ENCODE measurements around the gene TRPV5.

The TRPV5 gene

DNA sequence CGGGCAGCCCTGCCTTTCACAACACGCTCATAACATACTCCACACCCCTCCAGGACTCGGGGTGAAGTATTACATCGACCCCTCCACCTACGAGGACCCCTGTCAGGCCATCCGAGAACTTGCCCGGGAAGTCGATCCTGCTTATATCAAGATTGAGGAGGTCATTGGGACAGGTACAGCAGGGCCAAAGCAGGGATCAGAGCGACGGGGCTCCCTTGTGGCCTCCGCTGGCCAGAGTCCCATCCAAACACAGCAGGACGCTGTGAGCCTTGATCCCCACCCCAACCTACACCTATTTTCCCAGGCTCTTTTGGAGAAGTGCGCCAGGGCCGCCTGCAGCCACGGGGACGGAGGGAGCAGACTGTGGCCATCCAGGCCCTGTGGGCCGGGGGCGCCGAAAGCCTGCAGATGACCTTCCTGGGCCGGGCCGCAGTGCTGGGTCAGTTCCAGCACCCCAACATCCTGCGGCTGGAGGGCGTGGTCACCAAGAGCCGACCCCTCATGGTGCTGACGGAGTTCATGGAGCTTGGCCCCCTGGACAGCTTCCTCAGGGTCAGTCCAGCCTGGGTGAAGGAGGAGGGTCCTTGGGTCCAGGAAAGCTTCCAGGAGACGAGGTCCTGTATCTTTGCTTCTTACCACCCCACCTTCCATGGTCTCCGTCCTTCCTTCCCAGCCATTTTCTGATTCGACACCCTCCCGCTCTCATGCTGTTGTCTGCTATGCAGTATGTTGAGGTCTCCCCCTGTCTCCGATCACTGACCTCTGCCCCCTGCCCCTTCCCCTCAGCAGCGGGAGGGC is 65.2 kb downstream of the TRPV5 start:
- no CpG with 5 or more reads among the region's 31 CpGs for WGBS, 2 donors (ENCODE audit: extremely low coverage in 2 of 2, insufficient read length in 2 of 2, insufficient replicate concordance in 1 of 2)
- Histone ChIP-seq H3K4me1 (ENCODE audit: control insufficient read depth in 2 of 2, insufficient read depth in 1 of 2, low read depth in 1 of 2, low read length in 2 of 2) (peaks cover 0 to under 1% of the 10 kb centered on the region in 2 donors), H3K9ac (ENCODE audit: low read depth, low read length, poor library complexity) (no peak overlapping the region), H3K9me3 (replicated peaks in 1 of 2; ENCODE audit: control insufficient read depth in 2 of 2, insufficient read depth in 1 of 2, low read depth in 1 of 2, low read length in 2 of 2) (peaks cover 0 to 2% of the 10 kb centered on the region in 2 donors), H3K18ac (ENCODE audit: low read length) (peak overlapping the region; percentile 23), H2BK120ac (ENCODE audit: low read depth, low read length) (no peak overlapping the region), H3K27me3 (ENCODE audit: control insufficient read depth in 3 of 3, insufficient read depth in 3 of 3, low read depth in 1 of 3, low read length in 3 of 3) (no peaks in the 10 kb centered on the region), H2BK15ac (ENCODE audit: low read length) (no peak overlapping the region), H2BK5ac (ENCODE audit: low read length) (no peak overlapping the region), H2AFZ (ENCODE audit: low read length) (no peak overlapping the region), H3K36me3 (replicated peaks in 1 of 2; ENCODE audit: control insufficient read depth in 2 of 2, insufficient read depth in 2 of 2, low read length in 2 of 2) (no peaks in the 10 kb centered on the region), H2AK5ac (ENCODE audit: low read depth, low read length) (peak overlapping the region; percentile 21), H2BK12ac (ENCODE audit: low read length) (peak overlapping the region; percentile 46), H3K4me2 (ENCODE audit: insufficient read depth, low read length, poor library complexity, severe bottlenecking) (no peak overlapping the region), H3K4me3 (ENCODE audit: low read length in 2 of 2) (no peak overlapping the region), H3K27ac (replicated peaks; ENCODE audit: low read length) (no peak overlapping the region), H3K79me1 (ENCODE audit: low read depth, low read length) (peaks cover 2% of the 10 kb centered on the region), H3K4ac (ENCODE audit: low read length) (no peak overlapping the region), H4K8ac (ENCODE audit: low read depth, low read length) (no peak overlapping the region), H4K91ac (ENCODE audit: low read depth, low read length, poor library complexity) (peak overlapping the region; percentile 20), H3K23ac (ENCODE audit: low read depth, low read length, poor library complexity) (no peak overlapping the region), H3K14ac (ENCODE audit: low read length) (no peak overlapping the region)
- no peak for DNase-seq (ENCODE audit: low spot score)

DNA sequence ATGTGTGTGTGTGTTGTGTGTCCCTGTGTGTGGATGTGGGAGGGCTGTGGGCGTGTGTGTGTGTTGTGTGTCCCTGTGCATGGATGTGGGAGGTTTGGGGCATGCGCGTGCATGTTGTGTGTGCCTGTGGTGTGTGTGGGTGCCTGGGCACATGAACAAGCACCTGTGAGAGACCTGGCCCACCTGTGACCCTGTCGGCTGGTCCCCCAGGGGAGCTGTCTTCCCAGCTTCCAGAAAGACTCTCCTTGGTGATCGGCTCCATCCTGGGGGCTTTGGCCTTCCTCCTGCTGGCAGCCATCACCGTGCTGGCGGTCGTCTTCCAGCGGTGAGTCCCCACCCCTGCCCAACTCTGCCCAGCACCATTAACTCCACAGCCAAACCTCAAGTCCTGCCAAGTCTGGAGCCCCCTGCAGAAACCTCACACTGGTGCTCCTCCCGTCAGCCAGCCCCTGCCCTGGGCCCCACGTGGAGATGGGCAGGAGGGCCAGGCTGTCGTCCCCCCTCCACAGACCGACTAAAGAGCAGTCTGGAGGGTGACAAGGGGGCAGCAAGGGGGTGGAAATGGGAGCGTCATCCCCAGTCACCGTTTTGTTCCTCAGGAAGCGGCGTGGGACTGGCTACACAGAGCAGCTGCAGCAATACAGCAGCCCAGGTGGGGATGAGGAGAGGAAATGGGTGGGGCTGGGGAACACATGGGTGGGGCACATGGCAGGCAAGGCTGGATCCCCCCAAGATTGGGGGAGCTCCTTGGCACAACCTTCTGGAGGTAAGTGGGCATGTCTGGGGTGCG is 66.0 kb downstream of the TRPV5 start:
- H3K4ac ChIP-seq (ENCODE audit: low read length), result no peak overlapping the region
- H3K27ac ChIP-seq (replicated peaks; ENCODE audit: low read length), result no peak overlapping the region
- peaks cover 2% of the 10 kb centered on the region for H3K79me1 ChIP-seq (ENCODE audit: low read depth, low read length)
- H3K4me2 ChIP-seq (ENCODE audit: insufficient read depth, low read length, poor library complexity, severe bottlenecking), result no peak overlapping the region
- no peaks in the 10 kb centered on the region for H3K27me3 ChIP-seq (ENCODE audit: control insufficient read depth in 3 of 3, insufficient read depth in 3 of 3, low read depth in 1 of 3, low read length in 3 of 3)
- no peak overlapping the region for H3K4me3 ChIP-seq (ENCODE audit: low read length in 2 of 2)
- H3K14ac ChIP-seq (ENCODE audit: low read length), result no peak overlapping the region
- H2BK5ac ChIP-seq (ENCODE audit: low read length), result no peak overlapping the region
- no peaks in the 10 kb centered on the region for H3K4me1 ChIP-seq (ENCODE audit: control insufficient read depth in 2 of 2, insufficient read depth in 1 of 2, low read depth in 1 of 2, low read length in 2 of 2)
- no peak overlapping the region for H2BK12ac ChIP-seq (ENCODE audit: low read length)
- no peaks in the 10 kb centered on the region for H3K9me3 ChIP-seq (replicated peaks in 1 of 2; ENCODE audit: control insufficient read depth in 2 of 2, insufficient read depth in 1 of 2, low read depth in 1 of 2, low read length in 2 of 2)
- H2AFZ ChIP-seq (ENCODE audit: low read length), result no peak overlapping the region
- no peak overlapping the region for H4K91ac ChIP-seq (ENCODE audit: low read depth, low read length, poor library complexity)
- no peak overlapping the region for H2BK15ac ChIP-seq (ENCODE audit: low read length)
- H2AK5ac ChIP-seq (ENCODE audit: low read depth, low read length), result peak overlapping the region; percentile 69
- no peak overlapping the region for H2BK120ac ChIP-seq (ENCODE audit: low read depth, low read length)
- no peak overlapping the region for H4K8ac ChIP-seq (ENCODE audit: low read depth, low read length)
- no peak overlapping the region for H3K9ac ChIP-seq (ENCODE audit: low read depth, low read length, poor library complexity)
- H3K18ac ChIP-seq (ENCODE audit: low read length), result peak overlapping the region; percentile 66
- no peak overlapping the region for H3K23ac ChIP-seq (ENCODE audit: low read depth, low read length, poor library complexity)
- no CpG with 5 or more reads among the region's 18 CpGs for WGBS, 2 donors (ENCODE audit: extremely low coverage in 2 of 2, insufficient read length in 2 of 2, insufficient replicate concordance in 1 of 2)
- H3K36me3 ChIP-seq (replicated peaks in 1 of 2; ENCODE audit: control insufficient read depth in 2 of 2, insufficient read depth in 2 of 2, low read length in 2 of 2), result no peaks in the 10 kb centered on the region
- no peak for DNase-seq (ENCODE audit: low spot score)

DNA sequence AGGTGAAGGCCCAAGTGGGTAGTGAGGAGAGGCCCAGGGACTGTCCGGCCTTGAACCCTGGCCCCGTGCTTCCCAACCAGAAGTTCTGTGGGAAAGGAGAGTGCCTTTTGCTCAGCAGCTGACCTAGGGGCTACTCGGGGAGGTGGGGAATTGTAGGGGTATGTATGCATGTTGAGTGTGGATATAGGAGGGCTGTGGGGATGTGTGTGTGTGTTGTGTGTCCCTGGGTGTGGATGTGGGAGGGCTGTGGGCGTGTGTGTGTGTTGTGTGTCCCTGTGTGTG is 66.5 kb downstream of the TRPV5 start:
- no peaks in the 10 kb centered on the region for H3K36me3 ChIP-seq (replicated peaks in 1 of 2; ENCODE audit: control insufficient read depth in 2 of 2, insufficient read depth in 2 of 2, low read length in 2 of 2)
- no peak overlapping the region for H2AK5ac ChIP-seq (ENCODE audit: low read depth, low read length)
- no peak overlapping the region for H2BK15ac ChIP-seq (ENCODE audit: low read length)
- H2BK120ac ChIP-seq (ENCODE audit: low read depth, low read length), result no peak overlapping the region
- H3K4me3 ChIP-seq (ENCODE audit: low read length in 2 of 2), result no peak overlapping the region
- H3K4me2 ChIP-seq (ENCODE audit: insufficient read depth, low read length, poor library complexity, severe bottlenecking), result no peak overlapping the region
- no peak overlapping the region for H2AFZ ChIP-seq (ENCODE audit: low read length)
- H3K23ac ChIP-seq (ENCODE audit: low read depth, low read length, poor library complexity), result no peak overlapping the region
- H3K9me3 ChIP-seq (replicated peaks in 1 of 2; ENCODE audit: control insufficient read depth in 2 of 2, insufficient read depth in 1 of 2, low read depth in 1 of 2, low read length in 2 of 2), result no peaks in the 10 kb centered on the region
- H3K18ac ChIP-seq (ENCODE audit: low read length), result no peak overlapping the region
- H3K9ac ChIP-seq (ENCODE audit: low read depth, low read length, poor library complexity), result no peak overlapping the region
- no peak overlapping the region for H4K8ac ChIP-seq (ENCODE audit: low read depth, low read length)
- H2BK5ac ChIP-seq (ENCODE audit: low read length), result no peak overlapping the region
- no peak overlapping the region for H3K4ac ChIP-seq (ENCODE audit: low read length)
- H3K27me3 ChIP-seq (ENCODE audit: control insufficient read depth in 3 of 3, insufficient read depth in 3 of 3, low read depth in 1 of 3, low read length in 3 of 3), result no peaks in the 10 kb centered on the region
- H3K79me1 ChIP-seq (ENCODE audit: low read depth, low read length), result peaks cover 2% of the 10 kb centered on the region
- no peak overlapping the region for H3K27ac ChIP-seq (replicated peaks; ENCODE audit: low read length)
- H4K91ac ChIP-seq (ENCODE audit: low read depth, low read length, poor library complexity), result no peak overlapping the region
- WGBS, 2 donors (ENCODE audit: extremely low coverage in 2 of 2, insufficient read length in 2 of 2, insufficient replicate concordance in 1 of 2), result no CpG with 5 or more reads among the region's 4 CpGs
- DNase-seq (ENCODE audit: low spot score), result no peak
- no peak overlapping the region for H3K14ac ChIP-seq (ENCODE audit: low read length)
- no peaks in the 10 kb centered on the region for H3K4me1 ChIP-seq (ENCODE audit: control insufficient read depth in 2 of 2, insufficient read depth in 1 of 2, low read depth in 1 of 2, low read length in 2 of 2)
- H2BK12ac ChIP-seq (ENCODE audit: low read length), result no peak overlapping the region

DNA sequence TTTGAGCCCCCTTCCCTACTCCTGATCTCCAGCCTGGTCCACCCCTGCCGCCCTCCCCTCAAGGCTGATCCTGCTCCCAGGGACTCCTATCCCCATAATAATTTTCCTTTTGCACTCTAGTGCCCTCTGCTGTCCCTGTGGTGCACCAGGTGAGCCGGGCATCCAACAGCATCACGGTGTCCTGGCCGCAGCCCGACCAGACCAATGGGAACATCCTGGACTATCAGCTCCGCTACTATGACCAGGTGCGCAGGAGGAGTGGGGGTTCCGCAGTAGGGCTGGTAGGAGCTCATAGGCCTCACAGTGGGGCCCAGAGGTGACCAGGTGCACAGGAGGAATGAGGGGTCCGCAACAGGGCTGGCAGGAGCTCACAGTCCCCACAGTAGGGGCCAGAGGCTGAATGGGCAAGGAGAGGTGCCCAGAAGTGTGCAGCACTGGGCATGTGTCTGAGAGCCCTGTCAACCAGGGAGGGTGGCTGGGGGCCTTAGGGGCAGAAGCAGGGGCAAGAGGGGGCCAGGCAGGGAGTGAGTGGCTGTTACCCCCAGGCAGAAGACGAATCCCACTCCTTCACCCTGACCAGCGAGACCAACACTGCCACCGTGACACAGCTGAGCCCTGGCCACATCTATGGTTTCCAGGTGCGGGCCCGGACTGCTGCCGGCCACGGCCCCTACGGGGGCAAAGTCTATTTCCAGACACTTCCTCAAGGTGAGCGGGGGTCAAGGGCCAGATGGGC is 67.0 kb downstream of the TRPV5 start:
- Histone ChIP-seq H3K14ac (ENCODE audit: low read length) (peak overlapping the region; percentile 15), H2AFZ (ENCODE audit: low read length) (no peak overlapping the region), H3K27me3 (ENCODE audit: control insufficient read depth in 3 of 3, insufficient read depth in 3 of 3, low read depth in 1 of 3, low read length in 3 of 3) (no peaks in the 10 kb centered on the region), H3K4me3 (ENCODE audit: low read length in 2 of 2) (no peak overlapping the region), H3K4me2 (ENCODE audit: insufficient read depth, low read length, poor library complexity, severe bottlenecking) (no peak overlapping the region), H3K79me1 (ENCODE audit: low read depth, low read length) (peaks cover 2% of the 10 kb centered on the region), H2BK15ac (ENCODE audit: low read length) (no peak overlapping the region), H3K27ac (replicated peaks; ENCODE audit: low read length) (no peak overlapping the region), H3K23ac (ENCODE audit: low read depth, low read length, poor library complexity) (no peak overlapping the region), H2BK5ac (ENCODE audit: low read length) (no peak overlapping the region), H3K9ac (ENCODE audit: low read depth, low read length, poor library complexity) (peak overlapping the region; percentile 30), H3K9me3 (replicated peaks in 1 of 2; ENCODE audit: control insufficient read depth in 2 of 2, insufficient read depth in 1 of 2, low read depth in 1 of 2, low read length in 2 of 2) (no peaks in the 10 kb centered on the region), H3K36me3 (replicated peaks in 1 of 2; ENCODE audit: control insufficient read depth in 2 of 2, insufficient read depth in 2 of 2, low read length in 2 of 2) (no peaks in the 10 kb centered on the region), H3K18ac (ENCODE audit: low read length) (peak overlapping the region; percentile 33), H4K91ac (ENCODE audit: low read depth, low read length, poor library complexity) (no peak overlapping the region), H3K4me1 (ENCODE audit: control insufficient read depth in 2 of 2, insufficient read depth in 1 of 2, low read depth in 1 of 2, low read length in 2 of 2) (no peaks in the 10 kb centered on the region), H4K8ac (ENCODE audit: low read depth, low read length) (no peak overlapping the region), H2BK12ac (ENCODE audit: low read length) (no peak overlapping the region), H3K4ac (ENCODE audit: low read length) (no peak overlapping the region), H2AK5ac (ENCODE audit: low read depth, low read length) (peak overlapping the region; percentile 88), H2BK120ac (ENCODE audit: low read depth, low read length) (no peak overlapping the region)
- peak; percentile 11 for DNase-seq (ENCODE audit: low spot score)
- WGBS, 2 donors (ENCODE audit: extremely low coverage in 2 of 2, insufficient read length in 2 of 2, insufficient replicate concordance in 1 of 2), result no CpG with 5 or more reads among the region's 18 CpGs

All from neuronal stem cell (in vitro differentiated cells).